Measurements from ENCODE around the gene ATG13. TPM values are rescaled to one million over a fixed set of nuclear protein-coding genes. Genes with fewer than 3 reads are reported as not detected.

ATG13 gene
- total and polyA plus RNA-seq, 2 of the 8 experiments (the other 6 are each of a cell fraction or from before 2014, with no cell fraction given): 65.0 to 77.4 TPM

GRCh38 chr11:46697723-46698122, 80.4 kb downstream of the ATG13 start:
- no peak for DNase-seq (ENCODE audit: low read depth in 1 of 2, low spot score in 2 of 2)
- no peak overlapping the region for H2BK120ac ChIP-seq (replicated peaks; ENCODE audit: low read depth, low read length)
- no peak overlapping the region for H4K8ac ChIP-seq (ENCODE audit: extremely low read depth, insufficient read depth, low read length)
- no peak overlapping the region; a peak in 1 of 7 replicates for H3K9ac ChIP-seq (replicated peaks in 1 of 4; ENCODE audit: extremely low read depth in 1 of 4, low read depth in 3 of 4, low read length in 3 of 4)
- H3K27me3 ChIP-seq (replicated peaks in 1 of 4; ENCODE audit: control insufficient read depth in 3 of 4, extremely low read depth in 1 of 4, insufficient read depth in 3 of 4, low read length in 3 of 4): no peaks in the 10 kb centered on the region
- H3K4ac ChIP-seq (replicated peaks; ENCODE audit: insufficient read length, low read depth, low read length): no peak overlapping the region
- no peak overlapping the region for H3K4me3 ChIP-seq (ENCODE audit: extremely low read depth in 1 of 4, insufficient read depth in 2 of 4, low read depth in 3 of 4, low read length in 4 of 4)
- no peak overlapping the region for H3K56ac ChIP-seq (replicated peaks; ENCODE audit: insufficient read length, low read depth, low read length)
- no peak overlapping the region for H3K23ac ChIP-seq (ENCODE audit: insufficient read length)
- H2BK15ac ChIP-seq (ENCODE audit: low read length): no peak overlapping the region
- H4K5ac ChIP-seq (ENCODE audit: insufficient read length, low read depth, low read length): no peak overlapping the region
- TF ChIP-seq ATF2 (IDR thresholded peaks at IDR 0.05; ENCODE audit: low read length): no peak
- no peak for TF ChIP-seq SP1 (IDR thresholded peaks at IDR 0.05; ENCODE audit: low read depth, low read length)
- no peak for TF ChIP-seq SP4 (IDR thresholded peaks at IDR 0.05; ENCODE audit: low read length)
- TF ChIP-seq CBX5 (IDR thresholded peaks at IDR 0.05; ENCODE audit: low read depth, low read length): no peak
- TF ChIP-seq ASH2L (IDR thresholded peaks at IDR 0.05; ENCODE audit: low read length): no peak
- no peak for TF ChIP-seq CBX8 (IDR thresholded peaks at IDR 0.05; ENCODE audit: borderline replicate concordance, low read depth, low read length)
- no peak for TF ChIP-seq BACH1 (IDR thresholded peaks at IDR 0.05; ENCODE audit: low read length)
- TF ChIP-seq EGR1 (IDR thresholded peaks at IDR 0.05; ENCODE audit: borderline replicate concordance, low read depth, low read length): no peak
- TF ChIP-seq SIRT6 (IDR thresholded peaks at IDR 0.05; ENCODE audit: low read length): no peak
- TF ChIP-seq CHD1 (IDR thresholded peaks at IDR 0.05; ENCODE audit: low read depth, low read length): no peak
- no peak for TF ChIP-seq YY1 (IDR thresholded peaks at IDR 0.05; ENCODE audit: low read depth, low read length)
- no peak for TF ChIP-seq NRF1 (IDR thresholded peaks at IDR 0.05; ENCODE audit: low read depth, low read length)
- no peak for TF ChIP-seq SP2 (IDR thresholded peaks at IDR 0.05; ENCODE audit: low read length)
- no peak for TF ChIP-seq CEBPB (IDR thresholded peaks at IDR 0.05; ENCODE audit: low read depth, low read length)
- no peak overlapping the region for H3K27ac ChIP-seq (ENCODE audit: low read depth, low read length)
- no peak overlapping the region for H3K14ac ChIP-seq (ENCODE audit: insufficient read length)
- peaks cover 9% of the 10 kb centered on the region; the same call in 1 of the 2 replicates for H3K23me2 ChIP-seq (ENCODE audit: low read depth, low read length)
- H3K36me3 ChIP-seq (ENCODE audit: control insufficient read depth in 2 of 4, insufficient read depth in 4 of 4, low read length in 3 of 4): peaks cover 4 to 16% (median 9%) of the 10 kb centered on the region in 4 experiments; a peak in 6 of 8 replicates
- H2BK5ac ChIP-seq (ENCODE audit: low read depth, low read length): no peak overlapping the region
- no peak for FAIRE-seq
- CTCF ChIA-PET (ENCODE audit: partially characterized antibody): interaction anchor here (1.2 to 2.3 kb wide), 3 partner anchors 9 to 23 kb away, joined by 4 to 5 read pairs (median 5); no protein-coding TSS in a partner anchor
- H3K79me1 ChIP-seq (ENCODE audit: low read depth, low read length): no peaks in the 10 kb centered on the region
- no peaks in the 10 kb centered on the region; a peak in 4 of 7 replicates for H3K4me1 ChIP-seq (replicated peaks in 1 of 4; ENCODE audit: control insufficient read depth in 3 of 4, insufficient read depth in 4 of 4, low read length in 3 of 4)
- H3K79me2 ChIP-seq (ENCODE audit: control insufficient read depth in 1 of 2, insufficient read depth in 2 of 2, low read length in 2 of 2): peaks cover 3 to 16% of the 10 kb centered on the region in 2 experiments; a peak in 2 of 4 replicates
- H3K4me2 ChIP-seq (ENCODE audit: insufficient read depth in 1 of 2, low read depth in 2 of 2, low read length in 2 of 2): no peak overlapping the region
- POLR2A ChIA-PET (ENCODE audit: partially characterized antibody): interaction anchor here (1.3 to 3.1 kb wide), 3 partner anchors 19 to 27 kb away, joined by 4 to 21 read pairs (median 5); no protein-coding TSS in a partner anchor
- H2AFZ ChIP-seq (ENCODE audit: low read length): no peak overlapping the region
- peaks cover 0 to 2% of the 10 kb centered on the region in 2 experiments for H4K20me1 ChIP-seq (replicated peaks in 1 of 2; ENCODE audit: control insufficient read depth in 1 of 2, insufficient read depth in 2 of 2, low read length in 2 of 2)
- H2AK5ac ChIP-seq (ENCODE audit: low read depth, low read length): no peak overlapping the region
- no peaks in the 10 kb centered on the region for H3K9me3 ChIP-seq (ENCODE audit: insufficient read depth in 2 of 2, low read depth in 1 of 2, low read length in 1 of 2)
- H2BK12ac ChIP-seq (ENCODE audit: low read depth, low read length): no peak overlapping the region
- WGBS, 2 experiments (ENCODE audit: extremely low coverage in 1 of 2, insufficient coverage in 1 of 2, insufficient read length in 1 of 2, insufficient replicate concordance in 2 of 2, low coverage in 1 of 2, low lambda C conversion rate in 2 of 2, missing lambda C conversion rate in 1 of 2): 71% methylated on average over 2 of the region's 2 CpGs; no CpG with 5 or more reads in 1 of the 2 experiments
- H3K18ac ChIP-seq (ENCODE audit: extremely low read depth, low read length): no peak overlapping the region
- H2BK20ac ChIP-seq (ENCODE audit: low read length): no peak overlapping the region
- H4K91ac ChIP-seq (replicated peaks; ENCODE audit: insufficient read length, low read length): no peak overlapping the region

Data from H1 (cell line).